ENCODE results near the gene SLC34A3. TPM values are rescaled to one million over a fixed set of nuclear protein-coding genes. Genes with fewer than 3 reads are reported as not detected.

Gene SLC34A3
- total RNA-seq, 1 experiment from 2014 or later = 0.26 TPM

DNA sequence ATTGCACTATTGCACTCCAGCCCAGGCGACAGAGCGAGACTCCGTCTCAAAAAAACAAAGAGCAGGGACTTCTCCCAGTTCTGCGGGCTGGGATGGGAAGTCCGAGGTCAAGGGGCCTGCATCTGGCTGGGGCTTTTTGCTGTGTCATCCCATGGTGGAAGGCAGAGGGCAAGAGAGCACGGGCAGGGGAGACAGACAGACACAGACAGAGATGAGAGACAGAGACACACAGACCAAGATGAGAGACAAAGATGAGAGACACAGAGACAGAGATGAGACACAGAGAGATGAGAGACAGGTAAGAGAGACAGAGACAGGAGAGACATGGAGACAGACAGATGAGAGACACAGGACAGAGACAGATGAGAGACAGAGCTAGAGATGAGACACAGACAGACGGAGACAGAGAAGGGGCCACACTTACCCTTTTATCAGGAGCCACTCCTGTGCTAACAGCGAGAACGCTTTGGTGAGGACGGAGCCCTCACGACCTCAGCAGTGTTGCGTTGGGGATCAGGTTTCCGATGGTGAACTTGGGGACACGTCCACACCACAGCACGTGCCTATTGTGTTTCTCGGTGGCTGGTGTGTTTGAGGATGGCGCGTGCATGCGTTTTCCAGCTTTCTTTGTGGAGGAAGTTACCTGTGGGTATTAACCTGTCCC is 38.0 kb downstream of the SLC34A3 start:
- intact Hi-C loops (cut with micrococcal nuclease; ENCODE audit: unreplicated experiment) = no loop called here
- H3K36me3 Mint-ChIP-seq (ENCODE audit: insufficient read depth, unreplicated experiment) = peaks cover 44% of the 10 kb centered on the region
- CTCF ChIA-PET = no interaction called here
- BruUV-seq (replicated peaks) = no TSS peak
- TF ChIP-seq, protein P1, sequence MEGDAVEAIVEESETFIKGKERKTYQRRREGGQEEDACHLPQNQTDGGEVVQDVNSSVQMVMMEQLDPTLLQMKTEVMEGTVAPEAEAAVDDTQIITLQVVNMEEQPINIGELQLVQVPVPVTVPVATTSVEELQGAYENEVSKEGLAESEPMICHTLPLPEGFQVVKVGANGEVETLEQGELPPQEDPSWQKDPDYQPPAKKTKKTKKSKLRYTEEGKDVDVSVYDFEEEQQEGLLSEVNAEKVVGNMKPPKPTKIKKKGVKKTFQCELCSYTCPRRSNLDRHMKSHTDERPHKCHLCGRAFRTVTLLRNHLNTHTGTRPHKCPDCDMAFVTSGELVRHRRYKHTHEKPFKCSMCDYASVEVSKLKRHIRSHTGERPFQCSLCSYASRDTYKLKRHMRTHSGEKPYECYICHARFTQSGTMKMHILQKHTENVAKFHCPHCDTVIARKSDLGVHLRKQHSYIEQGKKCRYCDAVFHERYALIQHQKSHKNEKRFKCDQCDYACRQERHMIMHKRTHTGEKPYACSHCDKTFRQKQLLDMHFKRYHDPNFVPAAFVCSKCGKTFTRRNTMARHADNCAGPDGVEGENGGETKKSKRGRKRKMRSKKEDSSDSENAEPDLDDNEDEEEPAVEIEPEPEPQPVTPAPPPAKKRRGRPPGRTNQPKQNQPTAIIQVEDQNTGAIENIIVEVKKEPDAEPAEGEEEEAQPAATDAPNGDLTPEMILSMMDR (IDR thresholded peaks at IDR 0.05; ENCODE audit: unreplicated experiment) = no peak
- DNase-seq = no peak
- H3K4me1 Mint-ChIP-seq (ENCODE audit: low read depth, unreplicated experiment) = peaks cover 10% of the 10 kb centered on the region
- H3K27ac Mint-ChIP-seq (ENCODE audit: unreplicated experiment) = no peak overlapping the region
- no peaks in the 10 kb centered on the region for H3K9me3 Mint-ChIP-seq (ENCODE audit: low read depth, unreplicated experiment)
- no peaks in the 10 kb centered on the region for H3K27me3 Mint-ChIP-seq (ENCODE audit: unreplicated experiment)
- no peak overlapping the region for H3K4me3 Mint-ChIP-seq (ENCODE audit: low read depth, unreplicated experiment)

DNA sequence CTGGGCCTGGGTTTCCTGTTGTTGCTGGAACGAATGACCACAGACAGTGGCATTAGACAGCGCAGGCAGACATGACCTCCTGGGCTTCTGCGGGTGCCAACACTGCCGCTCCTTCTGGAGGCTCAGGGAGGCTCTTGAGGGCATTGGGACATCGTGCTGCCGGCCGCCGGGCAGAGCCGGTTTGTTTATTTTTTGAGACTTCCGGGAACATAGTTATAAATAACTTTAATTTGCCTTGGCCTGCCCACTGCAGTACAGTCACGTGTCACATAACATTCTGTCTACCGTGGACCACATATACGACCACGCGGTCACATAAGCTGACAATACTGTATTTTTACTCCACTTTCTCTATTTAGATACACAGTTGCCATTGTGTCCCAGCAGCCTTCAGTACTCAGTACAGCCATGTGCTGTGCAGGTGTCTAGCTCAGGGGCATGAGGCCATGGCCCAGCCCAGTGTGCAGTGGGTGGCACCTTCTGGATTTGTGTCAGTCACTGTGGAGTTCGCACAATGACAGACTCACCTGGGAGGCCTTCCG is 38.6 kb downstream of the SLC34A3 start:
- Mint-ChIP-seq H3K27me3 (ENCODE audit: unreplicated experiment) (no peaks in the 10 kb centered on the region), H3K27ac (ENCODE audit: unreplicated experiment) (no peak overlapping the region), H3K9me3 (ENCODE audit: low read depth, unreplicated experiment) (no peaks in the 10 kb centered on the region), H3K4me3 (ENCODE audit: low read depth, unreplicated experiment) (no peak overlapping the region), H3K4me1 (ENCODE audit: low read depth, unreplicated experiment) (peaks cover 10% of the 10 kb centered on the region), H3K36me3 (ENCODE audit: insufficient read depth, unreplicated experiment) (peaks cover 43% of the 10 kb centered on the region)
- CTCF ChIA-PET = no interaction called here
- TF ChIP-seq, protein P1 (IDR thresholded peaks at IDR 0.05; ENCODE audit: unreplicated experiment) = no peak
- BruUV-seq (replicated peaks) = no TSS peak
- no peak for DNase-seq
- intact Hi-C loops (cut with micrococcal nuclease; ENCODE audit: unreplicated experiment) = no loop called here

DNA sequence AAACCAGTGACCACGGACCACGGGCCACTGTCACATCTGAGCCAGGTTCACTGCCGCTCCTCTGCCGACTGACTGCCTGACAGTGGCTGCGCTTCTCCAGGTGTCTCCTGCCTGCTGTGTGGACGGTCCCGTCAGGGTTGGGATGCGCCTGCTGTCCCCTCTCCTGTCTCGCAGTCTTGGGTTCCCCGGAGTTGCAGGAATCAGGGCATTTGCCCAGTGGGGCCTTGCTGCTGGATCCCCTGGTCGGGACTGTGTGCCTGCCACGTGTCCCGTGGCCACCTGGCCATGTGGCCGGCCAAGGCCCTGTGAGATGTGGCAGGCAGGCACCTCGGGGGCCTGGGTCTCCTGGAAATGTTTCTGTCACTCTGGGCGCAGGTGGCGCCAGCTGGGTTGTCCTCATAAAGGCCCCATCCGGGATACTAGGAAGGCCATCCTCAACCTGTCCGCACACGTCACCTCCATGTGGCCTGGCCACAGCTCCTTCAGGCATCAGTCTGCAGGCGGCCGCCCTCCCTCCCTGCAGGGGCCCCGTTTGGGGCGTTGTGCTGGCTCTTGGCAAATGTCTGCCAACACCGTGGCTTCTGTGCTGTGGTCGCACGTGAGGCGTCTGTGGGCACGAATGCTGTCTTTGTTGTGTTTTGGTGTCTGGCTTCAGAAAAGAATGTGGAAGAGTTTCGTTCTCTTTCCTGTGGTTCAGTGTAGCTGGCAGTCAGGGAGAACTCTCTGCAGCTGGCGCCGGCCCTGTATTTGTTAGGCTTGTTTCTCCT is 40.4 kb downstream of the SLC34A3 start:
- TF ChIP-seq, protein P1 (IDR thresholded peaks at IDR 0.05; ENCODE audit: unreplicated experiment) = no peak
- BruUV-seq (replicated peaks) = no TSS peak
- CTCF ChIA-PET = no interaction called here
- intact Hi-C loops (cut with micrococcal nuclease; ENCODE audit: unreplicated experiment) = no loop called here
- Mint-ChIP-seq H3K36me3 (ENCODE audit: insufficient read depth, unreplicated experiment) (peaks cover 58% of the 10 kb centered on the region), H3K4me1 (ENCODE audit: low read depth, unreplicated experiment) (peaks cover 19% of the 10 kb centered on the region), H3K9me3 (ENCODE audit: low read depth, unreplicated experiment) (no peaks in the 10 kb centered on the region), H3K4me3 (ENCODE audit: low read depth, unreplicated experiment) (no peak overlapping the region), H3K27me3 (ENCODE audit: unreplicated experiment) (no peaks in the 10 kb centered on the region), H3K27ac (ENCODE audit: unreplicated experiment) (no peak overlapping the region)
- DNase-seq = no peak

DNA sequence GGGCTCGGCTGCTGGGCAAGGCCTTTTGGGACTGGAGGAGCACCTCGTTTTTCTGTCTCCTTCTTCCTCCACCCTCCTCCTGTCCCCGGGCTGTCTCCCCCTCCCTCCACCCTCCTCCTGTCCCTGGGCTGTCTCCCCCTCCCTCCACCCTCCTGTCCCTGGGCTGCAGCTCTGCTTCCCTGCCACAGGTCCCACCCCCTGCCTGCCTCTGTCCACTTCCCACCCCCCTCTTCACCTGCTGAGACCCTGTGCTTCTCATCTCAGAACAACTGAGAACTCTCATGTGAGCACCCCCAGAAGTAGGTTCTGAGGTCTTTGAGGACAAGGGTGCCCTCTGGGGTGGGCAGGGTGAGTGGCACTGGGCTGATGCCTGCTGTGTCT is 41.0 kb downstream of the SLC34A3 start:
- DNase-seq = no peak
- CTCF ChIA-PET = no interaction called here
- intact Hi-C loops (cut with micrococcal nuclease; ENCODE audit: unreplicated experiment) = no loop called here
- BruUV-seq (replicated peaks) = no TSS peak
- Mint-ChIP-seq H3K4me1 (ENCODE audit: low read depth, unreplicated experiment) (peaks cover 22% of the 10 kb centered on the region), H3K4me3 (ENCODE audit: low read depth, unreplicated experiment) (no peak overlapping the region), H3K27ac (ENCODE audit: unreplicated experiment) (no peak overlapping the region), H3K27me3 (ENCODE audit: unreplicated experiment) (no peaks in the 10 kb centered on the region), H3K36me3 (ENCODE audit: insufficient read depth, unreplicated experiment) (peaks cover 62% of the 10 kb centered on the region), H3K9me3 (ENCODE audit: low read depth, unreplicated experiment) (no peaks in the 10 kb centered on the region)
- TF ChIP-seq, protein P1 (IDR thresholded peaks at IDR 0.05; ENCODE audit: unreplicated experiment) = no peak
